H1 (cell line): ENCODE results near the gene WDR6. TPM values are rescaled to one million over a fixed set of nuclear protein-coding genes. Genes with fewer than 3 reads are reported as not detected.

Experiments used
- CTCF ChIA-PET: fragments of 300-600 bp; sonication (Branson Sonifier 250); formaldehyde crosslinking; loops from one replicate; lab custom pipeline; 2021; ENCODE audit not compliant: partially characterized antibody; lab: Charles Lee
- POLR2A ChIA-PET: fragments of 300-600 bp; sonication (Branson Sonifier 250); formaldehyde crosslinking; loops from one replicate; lab custom pipeline; 2021; ENCODE audit warnings: inconsistent platforms; ENCODE audit not compliant: partially characterized antibody; lab: Charles Lee
- DNase-seq, 2 experiments: peaks; one replicate each; pipeline versions ENCODE4 v3.0.0 to v3.0.0-alpha.2; 2010 to 2022; ENCODE audit warnings: low spot score in 2 of 2, low read depth in 1 of 2, mixed read lengths in 1 of 2
- FAIRE-seq: peaks from 2 replicates; lab custom pipeline; 2011; peaks lifted over from hg19 to GRCh38; lab: Jason Lieb, UNC
- H2AFZ ChIP-seq: 2 replicates; pipeline ENCODE4 v1.8.1; 2012; ENCODE audit warnings: low read length, inconsistent platforms
- H2AK5ac ChIP-seq: 2 replicates; pipeline ENCODE4 v1.6.1; 2013; ENCODE audit warnings: low read depth, low read length
- H2BK120ac ChIP-seq: replicated peaks from 2 replicates; pipeline ENCODE3; 2013; ENCODE audit warnings: low read depth, low read length, inconsistent platforms
- H2BK12ac ChIP-seq: 2 replicates; pipeline ENCODE4 v1.6.1; 2013; ENCODE audit warnings: low read depth, low read length
- H2BK15ac ChIP-seq: 2 replicates; pipeline ENCODE4 v1.6.1; 2013; ENCODE audit warnings: low read length
- H2BK20ac ChIP-seq: 2 replicates; pipeline ENCODE4 v1.6.1; 2013; ENCODE audit warnings: low read length
- H2BK5ac ChIP-seq: 2 replicates; pipeline ENCODE4 v1.6.1; 2013; ENCODE audit warnings: low read depth, low read length
- H3K14ac ChIP-seq: 2 replicates; pipeline ENCODE4 v1.6.1; 2013; ENCODE audit warnings: inconsistent platforms; ENCODE audit not compliant: insufficient read length
- H3K18ac ChIP-seq: 2 replicates; pipeline ENCODE4 v1.6.1; 2013; ENCODE audit warnings: low read length; ENCODE audit errors: extremely low read depth
- H3K23ac ChIP-seq: 2 replicates; pipeline ENCODE4 v1.6.1; 2013; ENCODE audit warnings: inconsistent platforms; ENCODE audit not compliant: insufficient read length
- H3K23me2 ChIP-seq: 2 replicates; pipeline ENCODE4 v1.6.1; 2013; ENCODE audit warnings: low read depth, low read length
- H3K27ac ChIP-seq: 2 replicates; pipeline ENCODE4 v1.6.1; 2011; ENCODE audit warnings: low read depth, low read length, inconsistent platforms
- H3K27me3 ChIP-seq, 4 experiments: replicated peaks in 1 of 4; 1 replicate in 1 of 4; 2 replicates in 3 of 4; pipeline versions ENCODE4 v1.6.1 to v1.8.1; 2011 to 2013; ENCODE audit warnings: low read length in 3 of 4, mild to moderate bottlenecking in 3 of 4, inconsistent platforms in 2 of 4, mixed read lengths in 2 of 4, moderate library complexity in 1 of 4; ENCODE audit not compliant: control insufficient read depth in 3 of 4, insufficient read depth in 3 of 4; ENCODE audit errors: extremely low read depth in 1 of 4
- H3K36me3 ChIP-seq, 4 experiments: 2 replicates each; pipeline versions ENCODE4 v1.6.1 to v1.8.1; 2011 to 2013; ENCODE audit warnings: mild to moderate bottlenecking in 4 of 4, low read length in 3 of 4, moderate library complexity in 2 of 4, control low read depth in 1 of 4, inconsistent platforms in 1 of 4; ENCODE audit not compliant: insufficient read depth in 4 of 4, control insufficient read depth in 2 of 4
- H3K4ac ChIP-seq: replicated peaks from 2 replicates; pipeline ENCODE3; 2013; ENCODE audit warnings: low read length, low read depth, mixed read lengths, inconsistent platforms; ENCODE audit not compliant: insufficient read length
- H3K4me1 ChIP-seq, 4 experiments: replicated peaks in 1 of 4; 1 replicate in 1 of 4; 2 replicates in 3 of 4; pipeline versions ENCODE4 v1.6.1 to v1.8.1; 2011 to 2013; ENCODE audit warnings: low read length in 3 of 4, inconsistent platforms in 2 of 4, mixed read lengths in 1 of 4; ENCODE audit not compliant: insufficient read depth in 4 of 4, control insufficient read depth in 3 of 4
- H3K4me2 ChIP-seq, 2 experiments: 2 replicates each; pipeline versions ENCODE4 v1.6.1 to v1.8.1; 2011 to 2013; ENCODE audit warnings: low read depth in 2 of 2, low read length in 2 of 2, control low read depth in 1 of 2, inconsistent platforms in 1 of 2, mild to moderate bottlenecking in 1 of 2; ENCODE audit not compliant: insufficient read depth in 1 of 2
- H3K4me3 ChIP-seq, 4 experiments: fragments of 200-600, 300-600 bp in 1 of 4; sonication (generic), shearing (Covaris generic), sonication (Bioruptor Twin) in 1 of 4; 2 replicates each; pipeline versions ENCODE4 v1.5.1 to v1.8.1; 2011 to 2016; ENCODE audit warnings: low read length in 4 of 4, low read depth in 3 of 4, control low read depth in 2 of 4, inconsistent platforms in 2 of 4, mild to moderate bottlenecking in 2 of 4, mixed read lengths in 1 of 4, moderate library complexity in 1 of 4; ENCODE audit not compliant: insufficient read depth in 2 of 4; ENCODE audit errors: extremely low read depth in 1 of 4
- H3K56ac ChIP-seq: replicated peaks from 2 replicates; pipeline ENCODE3; 2013; ENCODE audit warnings: low read depth, mild to moderate bottlenecking, mixed read lengths, low read length, inconsistent platforms; ENCODE audit not compliant: insufficient read length
- H3K79me1 ChIP-seq: 2 replicates; pipeline ENCODE4 v1.6.1; 2013; ENCODE audit warnings: low read depth, low read length, control low read depth
- H3K79me2 ChIP-seq, 2 experiments: 2 replicates each; pipeline versions ENCODE4 v1.6.1 to v1.8.1; 2012 to 2013; ENCODE audit warnings: low read length in 2 of 2, mild to moderate bottlenecking in 2 of 2, inconsistent platforms in 1 of 2; ENCODE audit not compliant: insufficient read depth in 2 of 2, control insufficient read depth in 1 of 2
- H3K9ac ChIP-seq, 4 experiments: replicated peaks in 1 of 4; 1 replicate in 1 of 4; 2 replicates in 3 of 4; pipeline versions ENCODE4 v1.6.1 to v1.8.1; 2011 to 2013; ENCODE audit warnings: low read depth in 3 of 4, low read length in 3 of 4, control low read depth in 2 of 4, mild to moderate bottlenecking in 2 of 4, moderate library complexity in 2 of 4, inconsistent platforms in 1 of 4; ENCODE audit errors: extremely low read depth in 1 of 4
- H3K9me3 ChIP-seq, 2 experiments: 2 replicates each; pipeline versions ENCODE4 v1.6.1 to v1.8.1; 2012 to 2013; ENCODE audit warnings: mild to moderate bottlenecking in 2 of 2, moderate library complexity in 2 of 2, control low read depth in 1 of 2, inconsistent platforms in 1 of 2, low read depth in 1 of 2, low read length in 1 of 2, mixed read lengths in 1 of 2; ENCODE audit not compliant: insufficient read depth in 2 of 2
- H4K20me1 ChIP-seq, 2 experiments: replicated peaks in 1 of 2; 2 replicates each; pipeline versions ENCODE3 to v1.8.1; 2011 to 2013; ENCODE audit warnings: inconsistent platforms in 2 of 2, low read length in 2 of 2, mild to moderate bottlenecking in 1 of 2; ENCODE audit not compliant: insufficient read depth in 2 of 2, control insufficient read depth in 1 of 2
- H4K5ac ChIP-seq: 2 replicates; pipeline ENCODE4 v1.6.1; 2013; ENCODE audit warnings: low read length, low read depth, mixed read lengths, inconsistent platforms; ENCODE audit not compliant: insufficient read length
- H4K8ac ChIP-seq: 2 replicates; pipeline ENCODE4 v1.8.0; 2013; ENCODE audit warnings: mild to moderate bottlenecking, moderate library complexity, low read length, inconsistent platforms; ENCODE audit not compliant: insufficient read depth; ENCODE audit errors: extremely low read depth
- H4K91ac ChIP-seq: replicated peaks from 2 replicates; pipeline ENCODE3; 2013; ENCODE audit warnings: low read length, mixed read lengths, inconsistent platforms; ENCODE audit not compliant: insufficient read length
- POLR2A ChIP-seq, 2 experiments: IDR thresholded peaks; 1 replicate in 1 of 2; 2 replicates in 1 of 2; pipeline ENCODE4 v1.6.1; 2011; ENCODE audit warnings: low read depth in 2 of 2, low read length in 2 of 2, mild to moderate bottlenecking in 2 of 2; ENCODE audit errors: control extremely low read depth in 1 of 2
- POLR2AphosphoS5 ChIP-seq: IDR thresholded peaks from 2 replicates; pipeline ENCODE4 v1.6.1; 2011; ENCODE audit warnings: low read depth, low read length
- RXRA ChIP-seq: IDR thresholded peaks from 2 replicates; pipeline ENCODE4 v1.6.1; 2011; ENCODE audit warnings: low read depth, mild to moderate bottlenecking, low read length, moderate library complexity; ENCODE audit not compliant: insufficient read depth
- WGBS, 2 experiments: shearing (Covaris generic) in 1 of 2; methylation state at CpG; one replicate each; pipeline versions ENCODE4 v1.1.6 to v1.1.7; 2013 to 2015; ENCODE audit warnings: low lambda C conversion rate in 2 of 2, mixed read lengths in 2 of 2, inconsistent platforms in 1 of 2, low coverage in 1 of 2, missing lambda C conversion rate in 1 of 2; ENCODE audit not compliant: insufficient replicate concordance in 2 of 2, insufficient coverage in 1 of 2, insufficient read length in 1 of 2; ENCODE audit errors: extremely low coverage in 1 of 2, missing lambda C conversion rate in 1 of 2; 5-methylcytosine and 5-hydroxymethylcytosine counted together
- polyA plus RNA-seq, 7 experiments: library from polyadenylated mRNA; depleted of rRNA in 3 of 7; stranded (reverse) in 5 of 7; unstranded in 2 of 7; fragments of >200 nt in 5 of 7; fragments of 200-250 nt in 2 of 7; gene quantifications; 1 replicate in 5 of 7; 2 replicates in 1 of 7; 4 replicates in 1 of 7; pipeline versions ENCODE4 v1.2.1 to v1.2.3, GENCODE V29; 2011 to 2013; ENCODE audit warnings: missing spikeins in 2 of 7, mixed read lengths in 2 of 7
- total RNA-seq: library from RNA; stranded (reverse); fragmentation: NEBNext Ultra II Directional; extraction: Animal tissue kit (Norgen Biotek cat#: 25700); gene quantifications from 2 replicates; pipeline ENCODE4 v1.2.1, GENCODE V29; 2021

Gene WDR6
- total and polyA plus RNA-seq, 2 of the 8 experiments (the other 6 are each of a cell fraction or from before 2014, with no cell fraction given), result 180 to 257 TPM

DNA sequence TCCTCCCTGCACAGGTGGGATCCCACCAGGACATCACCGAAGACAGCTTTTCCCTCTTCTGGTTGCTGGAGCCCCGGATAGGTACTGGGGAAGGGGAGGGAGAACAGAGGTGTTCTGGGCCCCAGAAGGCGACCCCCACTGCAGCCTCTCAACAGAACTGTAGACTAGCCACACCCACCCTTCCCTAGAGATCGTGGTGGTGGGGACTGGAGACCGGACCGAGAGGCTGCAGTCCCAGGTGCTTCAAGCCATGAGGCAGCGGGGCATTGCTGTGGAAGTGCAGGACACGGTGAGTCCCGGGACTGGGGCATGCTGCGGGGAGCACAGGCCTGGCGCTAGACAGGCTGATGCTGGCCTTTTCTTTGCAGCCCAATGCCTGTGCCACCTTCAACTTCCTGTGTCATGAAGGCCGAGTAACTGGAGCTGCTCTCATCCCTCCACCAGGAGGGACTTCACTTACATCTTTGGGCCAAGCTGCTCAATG, 15.5 kb downstream of the WDR6 start:
- no peak overlapping the region for H4K91ac ChIP-seq
- peaks cover 8 to 15% of the 10 kb centered on the region in 2 experiments for H4K20me1 ChIP-seq
- H2BK15ac ChIP-seq, result no peak overlapping the region
- H3K56ac ChIP-seq, result peak overlapping the region; percentile 88
- H3K9ac ChIP-seq, result peak overlapping the region; percentile 94 to 96 (median 96)
- no peaks in the 10 kb centered on the region; a peak in 1 of 7 replicates for H3K27me3 ChIP-seq
- peak overlapping the region; percentile 11; the same call in 1 of the 2 replicates for H2AK5ac ChIP-seq
- no peak overlapping the region for H3K18ac ChIP-seq
- peaks cover 32 to 48% (median 42%) of the 10 kb centered on the region in 4 experiments for H3K36me3 ChIP-seq
- H2BK20ac ChIP-seq, result no peak overlapping the region
- CTCF ChIA-PET, result interaction anchor here (0.9 to 24.3 kb wide), 16 partner anchors 9 to 135 kb away, joined by 3 to 467 read pairs (median 4); partner anchors contain the start of genes P4HTM, QRICH1, USP19 and WDR6
- H3K4me3 ChIP-seq, result peak overlapping the region; percentile 84 to 97 (median 95)
- H3K79me1 ChIP-seq, result peaks cover 5% of the 10 kb centered on the region
- peaks cover 0 to 19% of the 10 kb centered on the region in 2 experiments; a peak in 1 of 4 replicates for H3K79me2 ChIP-seq
- peak overlapping the region; percentile 94 for H2BK5ac ChIP-seq
- H3K9me3 ChIP-seq, result no peaks in the 10 kb centered on the region
- H3K27ac ChIP-seq, result peak overlapping the region; percentile 86
- H2BK12ac ChIP-seq, result no peak overlapping the region
- H3K4me1 ChIP-seq, result peaks cover 0 to 16% (median 9%) of the 10 kb centered on the region in 4 experiments; a peak in 6 of 7 replicates
- H3K23ac ChIP-seq, result no peak overlapping the region
- H2BK120ac ChIP-seq, result no peak overlapping the region
- WGBS, 2 experiments, result 34% methylated on average over 12 of the region's 12 CpGs; no CpG with 5 or more reads in 1 of the 2 experiments
- H3K23me2 ChIP-seq, result peaks cover 27% of the 10 kb centered on the region
- TF ChIP-seq RXRA, result no peak
- peak in 1 of 2 experiments; percentile 48; a peak in 1 of 3 replicates for TF ChIP-seq POLR2A (IDR thresholded peaks at IDR 0.05; ENCODE audit: control extremely low read depth in 1 of 2, low read depth in 2 of 2, low read length in 2 of 2)
- TF ChIP-seq POLR2AphosphoS5, result peak; percentile 72
- no peak overlapping the region for H2AFZ ChIP-seq
- H3K4me2 ChIP-seq, result peak overlapping the region; percentile 96 to 98
- no peak overlapping the region for H3K14ac ChIP-seq
- peak overlapping the region; percentile 81 for H4K5ac ChIP-seq
- H3K4ac ChIP-seq, result no peak overlapping the region
- FAIRE-seq (no peak), DNase-seq (no peak)
- peak overlapping the region; percentile 98; the same call in 1 of the 2 replicates for H4K8ac ChIP-seq
- POLR2A ChIA-PET, result interaction anchor here (1.0 to 33.9 kb wide), 15 partner anchors 10 to 426 kb away, joined by 3 to 1518 read pairs (median 6); partner anchors contain the start of genes DALRD3, KLHDC8B, LAMB2 and P4HTM
